Measurements from ENCODE around the gene BLID.

BLID gene

GRCh38 chr11:122138744-122139594 is 23.0 kb upstream of the BLID start:
- no peak for DNase-seq

- DNase-seq, result no peak
Observed at GRCh38 chr11:122137078-122137793, 21.2 kb upstream of the BLID start.

GRCh38 chr11:122131126-122131525 is 15.1 kb upstream of the BLID start:
- DNase-seq, result no peak

- DNase-seq, result no peak
Observed at GRCh38 chr11:122128146-122128545, 12.1 kb upstream of the BLID start.

- no peak for DNase-seq
Observed at GRCh38 chr11:122127020-122127419, 11.0 kb upstream of the BLID start.

- DNase-seq, result no peak
Observed at GRCh38 chr11:122126024-122126688, 10.1 kb upstream of the BLID start.

GRCh38 chr11:122123263-122123929 is 7.4 kb upstream of the BLID start:
- no peak for DNase-seq

DNA sequence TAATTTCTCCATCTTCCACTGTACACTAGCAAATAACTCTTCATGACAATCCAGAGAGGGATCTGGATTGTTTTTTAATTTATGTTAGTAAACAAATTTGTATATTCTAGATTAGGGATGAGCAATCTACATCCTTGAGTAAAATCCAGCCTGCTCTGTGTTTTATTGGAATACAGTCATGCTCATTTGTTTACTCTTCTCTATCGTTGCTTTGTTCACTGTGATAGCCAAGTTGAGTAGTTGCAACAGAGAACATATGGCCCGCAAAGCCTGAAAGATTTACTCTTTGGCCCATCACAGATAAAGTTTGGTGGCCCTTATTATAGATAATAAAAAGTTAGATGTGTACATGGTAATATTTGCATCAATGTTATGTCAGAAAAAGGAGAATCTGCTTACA is 6.2 kb upstream of the BLID start:
- no peak for DNase-seq

GRCh38 chr11:122120096-122120495 is 4.1 kb upstream of the BLID start:
- DNase-seq, result no peak

DNA sequence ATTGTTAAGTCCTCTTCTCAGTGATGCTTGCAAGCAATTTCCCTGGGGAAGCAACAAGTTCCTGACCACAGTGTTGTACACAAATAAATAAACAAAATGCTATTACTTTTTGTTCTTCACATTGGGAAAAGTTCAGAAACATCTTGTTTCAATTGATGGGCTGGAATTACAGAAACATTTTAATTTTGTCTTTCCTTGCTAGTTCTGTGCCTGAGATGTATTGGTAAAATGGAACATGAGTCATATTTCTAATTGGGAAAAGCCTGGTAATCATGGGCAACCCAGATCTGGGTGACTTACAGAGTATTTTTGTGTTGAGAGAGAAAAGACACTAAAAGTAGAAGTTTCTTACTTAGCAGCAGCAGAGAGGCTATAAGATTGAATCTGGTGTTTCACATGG is 576 bp upstream of the BLID start:
- no peak for DNase-seq

DNA sequence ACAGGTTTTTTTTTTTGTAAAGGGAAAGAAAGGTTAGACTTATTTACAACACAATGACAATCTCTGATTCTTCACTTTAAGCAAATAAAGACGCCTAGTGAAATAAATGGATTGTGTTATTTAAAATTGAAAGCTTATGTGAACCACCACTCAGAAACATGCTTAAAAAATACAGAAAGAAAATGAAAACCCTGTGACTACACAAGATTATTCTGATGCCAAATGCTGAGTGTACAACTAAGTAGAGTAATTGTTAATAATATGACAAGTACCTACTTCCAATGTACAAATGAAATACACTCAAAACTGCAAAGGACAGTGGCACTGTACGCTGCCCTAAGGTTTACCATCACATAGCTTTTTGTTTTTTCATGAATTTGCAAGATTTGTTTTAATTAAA is 1.0 kb downstream of the BLID start:
- DNase-seq, result no peak

DNA sequence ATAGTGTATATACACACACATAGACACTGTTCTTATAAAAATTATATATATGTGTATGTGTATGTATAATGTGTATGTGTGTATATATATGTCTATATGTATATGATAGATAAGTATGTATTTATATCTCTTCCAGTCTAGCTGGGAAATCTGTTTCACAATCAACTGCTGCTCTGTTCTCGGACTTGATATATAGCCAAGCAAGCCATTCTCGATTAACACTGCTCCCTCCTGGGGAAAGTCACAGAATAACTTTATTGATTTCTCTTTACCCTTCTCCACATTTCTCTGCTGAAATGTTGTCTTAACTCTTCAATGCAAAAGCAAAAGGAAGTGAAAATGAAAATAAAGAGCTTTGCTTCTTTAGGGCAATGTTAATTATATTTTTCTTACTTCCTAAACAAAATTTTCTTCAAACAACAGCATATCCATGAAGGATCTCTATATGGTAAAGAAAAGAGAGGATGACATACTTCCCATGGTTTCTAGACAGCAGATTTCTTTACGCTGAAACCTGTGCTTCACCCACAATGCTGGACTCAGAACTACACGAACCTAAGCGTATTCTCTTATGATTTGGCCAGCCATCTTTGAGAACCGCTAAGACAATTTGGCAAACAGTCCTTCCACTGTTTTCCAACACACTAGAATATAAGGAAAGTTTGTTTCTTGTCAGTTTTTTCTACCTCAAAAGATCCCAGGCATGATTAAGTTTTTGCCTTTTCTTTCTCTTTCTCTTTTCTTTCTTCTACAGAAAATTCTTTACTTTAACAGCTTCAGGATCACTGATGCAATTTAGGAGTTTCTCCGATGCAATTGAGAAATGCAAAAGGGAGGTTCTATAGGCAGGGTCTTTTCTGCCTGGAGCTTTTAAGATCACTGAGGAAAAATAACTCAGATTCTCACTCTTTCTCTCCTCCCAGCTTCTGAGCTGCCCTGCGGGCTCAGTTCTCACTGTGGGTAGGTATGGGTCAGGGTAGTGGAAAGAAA is 1.9 kb downstream of the BLID start:
- DNase-seq, result no peak

- no peak for DNase-seq
Observed at GRCh38 chr11:122112470-122113365, 3.3 kb downstream of the BLID start.

GRCh38 chr11:122109932-122110331 is 6.1 kb downstream of the BLID start:
- DNase-seq, result no peak

DNA sequence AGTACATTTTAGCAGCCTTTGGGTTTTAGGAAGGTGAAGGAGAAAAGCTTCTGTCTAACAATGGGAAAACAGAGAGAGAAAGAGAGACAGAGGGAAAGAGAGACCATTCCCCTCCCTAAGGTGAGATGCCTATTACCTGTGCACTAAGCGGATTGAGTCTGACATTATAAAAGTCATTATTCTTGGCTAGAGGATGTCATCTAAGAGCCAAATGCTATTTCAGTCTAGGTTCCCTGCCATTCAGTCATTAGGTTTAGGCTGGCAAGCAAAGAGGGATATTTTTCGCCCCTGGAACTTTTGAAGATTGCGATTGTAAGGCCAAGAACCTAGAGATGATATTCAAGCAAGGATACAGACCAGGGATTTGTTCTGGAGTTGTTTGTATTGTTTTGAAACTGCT is 7.2 kb downstream of the BLID start:
- DNase-seq, result no peak

DNA sequence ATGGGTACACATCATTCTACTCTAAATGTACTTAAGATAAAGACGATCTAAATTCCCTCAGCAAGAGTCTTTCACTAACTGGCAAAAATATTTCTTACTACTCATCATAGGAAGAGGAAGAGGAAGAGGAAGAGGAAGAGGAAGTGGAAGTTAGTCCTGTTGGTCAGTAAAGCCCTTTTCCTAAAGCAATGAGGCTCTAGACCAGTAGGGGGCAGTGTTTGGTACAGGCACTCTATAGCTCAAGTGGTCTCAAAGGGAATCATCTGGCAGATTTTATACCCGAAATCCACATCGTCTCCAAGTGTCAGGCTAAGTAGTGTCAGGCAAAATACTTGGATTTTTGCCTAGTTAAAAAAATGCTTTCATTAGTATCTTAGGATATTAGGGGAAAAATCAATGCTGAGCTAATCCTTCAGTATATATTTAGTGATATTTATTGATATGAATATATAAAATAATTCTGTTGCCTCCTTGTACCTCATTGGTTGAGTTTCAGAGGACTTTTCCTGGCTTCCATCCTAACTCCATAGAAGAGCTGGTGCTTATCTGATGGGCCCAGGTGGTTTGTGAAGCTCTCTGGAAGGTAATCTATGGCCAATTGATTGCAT is 7.7 kb downstream of the BLID start:
- no peak for DNase-seq

- DNase-seq, result no peak
Observed at GRCh38 chr11:122107566-122107965, 8.4 kb downstream of the BLID start.

GRCh38 chr11:122107045-122107444 is 9.0 kb downstream of the BLID start:
- no peak for DNase-seq

- no peak for DNase-seq
Observed at GRCh38 chr11:122105044-122105758, 10.8 kb downstream of the BLID start.

DNA sequence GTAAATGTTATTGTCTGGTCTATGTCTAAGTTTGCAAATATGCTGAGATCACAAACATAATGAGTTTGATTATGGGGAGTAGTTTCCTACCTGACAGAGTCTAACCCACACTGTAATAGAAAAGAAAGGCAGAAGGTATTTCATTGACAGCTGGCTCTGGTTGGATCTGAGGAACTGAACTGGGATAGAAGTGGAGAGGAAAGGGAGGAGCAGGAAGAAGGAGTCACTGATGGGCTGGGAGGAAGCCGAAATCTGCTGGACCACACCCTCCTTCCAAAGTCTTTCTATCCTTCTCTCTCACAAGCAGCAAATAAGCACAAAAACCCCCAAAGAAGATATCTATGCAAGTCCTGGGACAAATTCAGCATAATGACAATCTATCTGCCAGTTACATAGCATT is 11.7 kb downstream of the BLID start:
- no peak for DNase-seq
